Left ventricle myocardium inferior (tissue), 1 donor: ENCODE results near the gene IL21. TPM values are rescaled to one million over a fixed set of nuclear protein-coding genes. Genes with fewer than 3 reads are reported as not detected.

ENCODE experiments used
- DNase-seq: peaks from one replicate; pipeline ENCODE4 v3.0.0-alpha.2; 2020
- H3K27ac ChIP-seq: fragments of 200-600 bp; replicated peaks from 2 replicates; pipeline ENCODE4 v1.8.0; 2021
- H3K27me3 ChIP-seq: fragments of 200-600 bp; 2 replicates; pipeline ENCODE4 v1.8.0; 2021; ENCODE audit warnings: low read depth
- H3K36me3 ChIP-seq: fragments of 200-600 bp; 2 replicates; pipeline ENCODE4 v1.8.0; 2021
- H3K4me1 ChIP-seq: fragments of 200-600 bp; 2 replicates; pipeline ENCODE4 v1.8.0; 2021
- H3K4me3 ChIP-seq: fragments of 200-600 bp; 2 replicates; pipeline ENCODE4 v1.8.0; 2021; ENCODE audit warnings: mild to moderate bottlenecking, moderate library complexity
- H3K9me3 ChIP-seq: fragments of 200-600 bp; replicated peaks from 2 replicates; pipeline ENCODE4 v1.8.0; 2021
- intact Hi-C: fragments of 100-400 bp; cut with micrococcal nuclease; formaldehyde crosslinking; loops from one replicate; pipeline ENCODE4 v1.11.0; 2022
- long read RNA-seq: library from polyadenylated mRNA; unstranded; transcript quantifications from one replicate; pipeline ENCODE4 v2.0.0, GENCODE V29; 2021
- total RNA-seq: library from RNA; stranded (reverse); fragmentation: NEBNext Ultra II Directional; extraction: Animal tissue kit (Norgen Biotek cat#: 25700); gene quantifications from one replicate; pipeline ENCODE4 v1.2.1, GENCODE V29; 2021
- TF ChIP-seq, protein P1 (sequence below): fragments of 200-600 bp; IDR thresholded peaks from 2 replicates; pipeline ENCODE4 v1.8.0; 2021; ENCODE audit warnings: antibody characterized with exemption, mild to moderate bottlenecking, borderline replicate concordance
- donor health status: DM: no; HTN: yes; CAD: no; lungs with severe emphysema.

The IL21 gene
- not detected for total RNA-seq
- long read RNA-seq = 0 reads

DNA sequence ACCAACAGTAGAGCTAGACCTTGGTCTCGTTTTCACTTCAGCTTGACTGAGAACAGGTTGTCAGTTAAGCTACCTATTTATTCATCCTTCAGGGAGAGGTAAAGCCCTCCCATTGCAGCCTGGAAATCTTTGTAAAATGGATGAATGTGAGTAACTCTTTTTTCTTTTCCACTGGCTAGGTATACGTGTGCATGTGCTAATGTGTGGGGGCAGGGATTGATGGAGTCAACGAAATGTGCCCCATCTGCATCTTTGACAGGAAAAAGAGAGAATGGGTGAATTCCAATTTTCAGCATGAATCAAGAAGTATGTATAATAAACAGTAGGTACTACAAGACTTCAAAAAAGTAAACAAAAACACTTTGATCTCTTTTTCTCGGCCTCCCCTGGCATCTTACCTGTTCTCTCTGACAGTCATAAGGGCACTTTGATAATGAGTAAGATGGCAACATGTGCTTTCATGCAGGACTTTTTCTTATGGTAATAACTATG is at the start of gene IL21:
IL21 (minus strand) TSS at position 51 of the 492 bp plus-strand sequence. CDS start 55 bp downstream, outside the sequence.
- Histone ChIP-seq H3K9me3 (no peaks in the 10 kb centered on the region), H3K4me1 (no peaks in the 10 kb centered on the region), H3K4me3 (no peak within 1 kb of the TSS), H3K36me3 (no peaks in the 10 kb centered on the region), H3K27ac (no peak within 1 kb of the TSS), H3K27me3 (no peaks in the 10 kb centered on the region)
- TF ChIP-seq, protein P1, sequence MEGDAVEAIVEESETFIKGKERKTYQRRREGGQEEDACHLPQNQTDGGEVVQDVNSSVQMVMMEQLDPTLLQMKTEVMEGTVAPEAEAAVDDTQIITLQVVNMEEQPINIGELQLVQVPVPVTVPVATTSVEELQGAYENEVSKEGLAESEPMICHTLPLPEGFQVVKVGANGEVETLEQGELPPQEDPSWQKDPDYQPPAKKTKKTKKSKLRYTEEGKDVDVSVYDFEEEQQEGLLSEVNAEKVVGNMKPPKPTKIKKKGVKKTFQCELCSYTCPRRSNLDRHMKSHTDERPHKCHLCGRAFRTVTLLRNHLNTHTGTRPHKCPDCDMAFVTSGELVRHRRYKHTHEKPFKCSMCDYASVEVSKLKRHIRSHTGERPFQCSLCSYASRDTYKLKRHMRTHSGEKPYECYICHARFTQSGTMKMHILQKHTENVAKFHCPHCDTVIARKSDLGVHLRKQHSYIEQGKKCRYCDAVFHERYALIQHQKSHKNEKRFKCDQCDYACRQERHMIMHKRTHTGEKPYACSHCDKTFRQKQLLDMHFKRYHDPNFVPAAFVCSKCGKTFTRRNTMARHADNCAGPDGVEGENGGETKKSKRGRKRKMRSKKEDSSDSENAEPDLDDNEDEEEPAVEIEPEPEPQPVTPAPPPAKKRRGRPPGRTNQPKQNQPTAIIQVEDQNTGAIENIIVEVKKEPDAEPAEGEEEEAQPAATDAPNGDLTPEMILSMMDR = no peak
- DNase-seq = no peak
- intact Hi-C loops = no loop called here

DNA sequence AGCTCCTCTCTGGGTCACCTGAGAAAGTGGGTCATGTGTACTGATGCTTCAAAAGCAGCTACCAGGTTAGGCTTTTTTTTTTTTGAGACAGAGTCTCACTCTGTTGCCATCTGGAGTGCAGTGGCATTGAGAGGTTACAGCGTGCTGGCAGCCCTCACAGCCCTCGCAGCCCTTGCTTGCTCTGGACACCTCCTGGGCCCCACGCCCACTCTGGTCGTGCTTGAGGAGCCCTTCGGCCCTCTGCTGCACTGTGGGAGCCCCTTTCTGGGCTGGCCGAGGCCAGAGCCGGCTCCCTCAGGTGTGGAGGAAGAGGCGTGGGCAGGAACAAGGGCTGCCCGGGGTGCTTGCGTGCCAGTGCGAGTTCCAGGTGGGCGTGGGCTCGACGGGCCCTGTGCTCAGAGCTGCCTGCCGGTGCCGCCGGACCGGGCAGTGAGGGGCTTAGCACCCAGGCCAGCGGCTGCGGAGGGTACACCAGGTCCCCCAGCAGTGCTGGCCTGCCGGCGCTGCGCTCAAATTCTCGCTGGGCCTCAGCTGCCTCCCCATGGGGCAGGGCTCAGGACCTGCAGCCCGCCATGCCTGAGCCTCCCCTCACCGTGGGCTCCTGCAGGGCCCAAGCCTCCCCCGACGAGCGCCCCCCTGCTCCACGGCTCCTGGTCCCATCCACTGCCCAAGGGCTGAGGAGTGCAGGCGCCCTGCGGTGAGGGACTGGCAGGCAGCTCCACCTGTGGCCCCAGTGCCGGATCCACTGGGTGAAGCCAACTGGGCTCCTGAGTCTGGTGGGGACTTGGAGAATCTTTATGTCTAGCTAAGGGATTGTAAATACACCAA is 49.3 kb upstream of the IL21 start:
- DNase-seq = no peak
- TF ChIP-seq, protein P1 = no peak

DNA sequence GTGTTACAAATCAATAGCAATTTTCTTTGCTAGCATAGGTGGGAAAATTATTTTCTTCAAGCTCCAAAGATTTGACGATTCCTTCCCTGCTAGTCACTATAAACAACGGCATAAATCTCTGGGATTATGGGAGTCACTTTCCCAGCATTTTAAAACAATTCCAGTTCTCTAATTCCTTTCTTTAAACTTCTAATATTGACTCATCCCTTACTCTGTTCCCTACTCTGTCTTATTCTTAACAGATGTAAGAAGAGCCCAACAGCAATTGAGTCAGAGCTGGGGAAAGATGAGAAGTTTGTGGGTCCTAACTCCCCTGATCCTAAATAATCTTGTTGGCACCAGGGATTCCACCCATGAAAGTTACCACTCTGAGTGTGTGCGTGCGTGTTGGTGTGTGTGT is 47.4 kb upstream of the IL21 start:
- TF ChIP-seq, protein P1 = no peak
- intact Hi-C loops = no loop called here
- Histone ChIP-seq H3K36me3 (no peaks in the 10 kb centered on the region), H3K4me3 (no peak overlapping the region), H3K9me3 (no peaks in the 10 kb centered on the region), H3K4me1 (peaks cover 3% of the 10 kb centered on the region), H3K27me3 (no peaks in the 10 kb centered on the region), H3K27ac (no peak overlapping the region)
- DNase-seq = no peak

More for the DNA sequence above, 49.3 kb upstream of the IL21 start:
- Histone ChIP-seq H3K4me1 (peaks cover under 1% of the 10 kb centered on the region), H3K27me3 (no peaks in the 10 kb centered on the region), H3K27ac (no peak overlapping the region), H3K9me3 (no peaks in the 10 kb centered on the region), H3K4me3 (no peak overlapping the region), H3K36me3 (no peaks in the 10 kb centered on the region)
- intact Hi-C loops = no loop called here

DNA sequence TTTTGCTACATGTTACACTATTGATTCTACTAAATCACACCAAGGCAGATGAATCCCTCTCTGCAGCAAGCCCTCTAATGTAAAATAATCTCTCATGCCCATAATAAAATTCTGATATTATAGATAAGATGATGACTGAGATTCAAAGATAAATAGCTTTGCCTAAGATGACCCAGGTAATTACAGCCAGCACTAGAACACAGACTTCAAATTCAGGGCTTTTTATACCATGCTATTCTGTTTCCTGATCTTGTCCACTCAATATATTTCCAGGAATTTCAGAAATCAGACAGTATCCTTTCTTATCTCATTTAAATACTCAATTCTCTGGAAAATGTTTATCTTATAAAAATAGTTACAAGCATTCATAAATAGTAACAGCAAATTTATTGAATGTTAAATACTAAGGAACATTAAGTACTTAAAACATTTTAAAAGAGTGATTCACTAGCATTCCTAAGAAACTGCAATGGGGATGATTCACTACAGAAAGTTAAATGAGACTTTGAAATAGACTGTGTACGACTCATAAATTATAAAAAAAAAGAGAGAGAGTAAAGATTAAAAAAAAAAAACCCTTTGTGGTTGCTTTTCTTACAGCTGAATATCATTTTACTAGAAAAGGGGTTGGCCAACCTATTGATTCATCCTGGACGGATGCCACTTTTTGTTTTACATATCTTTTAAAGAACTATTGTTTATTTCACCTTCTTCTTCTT is 45.8 kb upstream of the IL21 start:
- Histone ChIP-seq H3K27ac (no peak overlapping the region), H3K4me1 (peaks cover 3% of the 10 kb centered on the region), H3K27me3 (no peaks in the 10 kb centered on the region), H3K36me3 (no peaks in the 10 kb centered on the region), H3K4me3 (no peak overlapping the region), H3K9me3 (no peaks in the 10 kb centered on the region)
- TF ChIP-seq, protein P1 = no peak
- no peak for DNase-seq
- intact Hi-C loops = no loop called here

DNA sequence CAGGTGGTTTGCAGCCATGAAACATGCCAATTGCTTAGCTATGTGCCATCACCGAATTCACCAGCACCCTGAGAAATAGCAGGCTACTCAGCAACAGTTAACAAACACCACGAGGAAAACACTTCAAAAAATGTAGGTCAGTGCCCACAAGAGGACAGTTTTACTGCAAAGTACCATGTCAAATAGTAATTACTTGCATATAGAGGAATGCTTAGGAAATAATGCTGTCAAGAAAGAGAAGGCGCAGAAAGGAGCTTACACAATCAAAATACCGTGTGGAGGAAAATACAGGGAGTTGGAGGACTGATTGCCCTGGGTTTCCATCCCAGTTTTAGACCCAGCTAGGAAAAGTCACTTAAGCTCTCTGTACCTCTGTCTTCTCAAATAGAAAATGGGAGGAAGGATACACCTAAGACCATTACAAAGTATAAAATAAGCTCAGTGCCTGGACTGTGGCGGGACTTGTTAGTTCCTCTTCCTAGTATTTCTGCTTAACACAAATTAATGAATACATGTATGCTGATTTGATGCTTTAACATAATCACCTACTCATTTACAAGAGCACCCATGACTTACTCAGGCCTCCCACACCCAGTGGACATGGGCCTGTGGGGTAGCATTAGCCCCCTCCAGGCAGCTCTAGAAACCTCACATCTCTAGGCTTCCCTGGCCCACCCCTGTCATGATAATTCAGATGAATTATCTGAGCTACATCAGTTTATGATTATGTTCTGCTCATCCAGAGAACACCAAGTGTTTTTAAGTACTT is 44.5 kb upstream of the IL21 start:
- TF ChIP-seq, protein P1 = no peak
- no peak for DNase-seq
- Histone ChIP-seq H3K4me3 (no peak overlapping the region), H3K4me1 (peaks cover 3% of the 10 kb centered on the region), H3K36me3 (no peaks in the 10 kb centered on the region), H3K9me3 (no peaks in the 10 kb centered on the region), H3K27ac (no peak overlapping the region), H3K27me3 (no peaks in the 10 kb centered on the region)
- intact Hi-C loops = no loop called here
